ENCODE measurements around the gene JUND.

The JUND gene

GRCh38 chr19:18269070-18269723, 12.2 kb downstream of the JUND start:
- TF ChIP-seq CTCF (conservative IDR thresholded peaks at IDR 0.05; ENCODE audit: control insufficient read depth, insufficient read depth, low read depth, low read length): no peak
- no peak overlapping the region for H3K4me3 ChIP-seq (ENCODE audit: control insufficient read depth, low read depth, low read length)
- DNase-seq (ENCODE audit: low read depth): no peak

- no peak for TF ChIP-seq CTCF (conservative IDR thresholded peaks at IDR 0.05; ENCODE audit: control insufficient read depth, insufficient read depth, low read depth, low read length)
- DNase-seq (ENCODE audit: low read depth): no peak
- no peak overlapping the region for H3K4me3 ChIP-seq (ENCODE audit: control insufficient read depth, low read depth, low read length)
Measured at GRCh38 chr19:18266771-18267686, 14.4 kb downstream of the JUND start.

GRCh38 chr19:18265582-18265981, 15.8 kb downstream of the JUND start:
- DNase-seq (ENCODE audit: low read depth): no peak

GRCh38 chr19:18264971-18265540, 16.4 kb downstream of the JUND start:
- no peak overlapping the region for H3K4me3 ChIP-seq (ENCODE audit: control insufficient read depth, low read depth, low read length)
- DNase-seq (ENCODE audit: low read depth): no peak
- TF ChIP-seq CTCF (conservative IDR thresholded peaks at IDR 0.05; ENCODE audit: control insufficient read depth, insufficient read depth, low read depth, low read length): no peak

More at GRCh38 chr19:18265582-18265981, 15.8 kb downstream of the JUND start:
- no peak overlapping the region for H3K4me3 ChIP-seq (ENCODE audit: control insufficient read depth, low read depth, low read length)
- TF ChIP-seq CTCF (conservative IDR thresholded peaks at IDR 0.05; ENCODE audit: control insufficient read depth, insufficient read depth, low read depth, low read length): no peak

GRCh38 chr19:18264137-18264854, 17.1 kb downstream of the JUND start:
- no peak for DNase-seq (ENCODE audit: low read depth)
- no peak overlapping the region for H3K4me3 ChIP-seq (ENCODE audit: control insufficient read depth, low read depth, low read length)
- TF ChIP-seq CTCF (conservative IDR thresholded peaks at IDR 0.05; ENCODE audit: control insufficient read depth, insufficient read depth, low read depth, low read length): no peak
